DMS53 treated with DMSO at 0.1 percent for 48 hours (cell line): ENCODE measurements around the gene WDR41.
"Not testable (repeated sequence)": the region's sequence is repeated elsewhere in the genome, so short reads cannot be mapped to it uniquely, and the experiment has no call there.

Experiments used
- DNase-seq: peaks from one replicate; lab custom pipeline; 2025; ENCODE audit not compliant: unreplicated experiment; lab: John Stamatoyannopoulos, UW

Gene WDR41, protein sequence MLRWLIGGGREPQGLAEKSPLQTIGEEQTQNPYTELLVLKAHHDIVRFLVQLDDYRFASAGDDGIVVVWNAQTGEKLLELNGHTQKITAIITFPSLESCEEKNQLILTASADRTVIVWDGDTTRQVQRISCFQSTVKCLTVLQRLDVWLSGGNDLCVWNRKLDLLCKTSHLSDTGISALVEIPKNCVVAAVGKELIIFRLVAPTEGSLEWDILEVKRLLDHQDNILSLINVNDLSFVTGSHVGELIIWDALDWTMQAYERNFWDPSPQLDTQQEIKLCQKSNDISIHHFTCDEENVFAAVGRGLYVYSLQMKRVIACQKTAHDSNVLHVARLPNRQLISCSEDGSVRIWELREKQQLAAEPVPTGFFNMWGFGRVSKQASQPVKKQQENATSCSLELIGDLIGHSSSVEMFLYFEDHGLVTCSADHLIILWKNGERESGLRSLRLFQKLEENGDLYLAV

DNA sequence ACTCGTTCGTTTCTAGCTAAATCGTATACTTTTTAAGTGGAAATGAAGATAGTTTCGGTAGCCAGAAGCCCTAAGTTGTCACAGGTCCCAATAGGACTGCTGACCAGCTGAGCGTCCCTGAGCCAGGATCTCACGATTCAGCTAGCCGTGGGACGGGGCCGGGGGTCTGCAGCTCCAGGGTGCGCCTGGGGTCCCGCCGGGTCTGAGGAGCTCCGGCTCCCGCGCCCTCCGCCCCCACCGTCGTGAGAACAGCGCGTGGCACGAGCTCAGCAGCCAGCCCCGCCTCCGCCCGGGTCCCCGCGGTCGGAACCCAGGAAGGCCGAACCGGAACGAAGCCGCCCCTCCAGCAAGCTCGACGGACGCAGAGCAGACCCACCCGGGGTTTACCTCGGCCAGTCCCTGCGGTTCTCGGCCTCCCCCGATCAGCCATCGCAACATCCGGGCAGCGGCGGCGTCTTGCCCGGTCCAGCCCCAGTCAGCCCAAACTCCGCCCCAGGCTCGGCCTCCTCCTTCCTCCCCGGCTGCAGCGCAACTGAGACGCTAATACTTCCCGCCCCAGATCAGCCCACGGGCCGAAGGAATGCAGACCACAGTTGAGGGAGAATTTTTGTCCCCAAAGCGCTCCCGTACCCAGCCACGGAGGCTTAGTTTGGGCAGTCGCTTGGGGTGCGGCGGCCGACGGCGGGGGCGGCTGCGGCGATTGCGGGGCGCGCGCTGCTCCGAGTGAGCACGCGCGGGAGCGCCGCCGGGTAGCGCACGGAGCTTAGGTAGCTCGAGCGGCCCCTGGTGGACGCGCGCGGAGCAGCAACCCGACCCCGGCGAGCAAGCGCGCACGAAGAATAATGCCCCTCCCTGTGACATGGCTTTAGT is at the start of gene WDR41:
Gene WDR41, minus strand, starts transcription at position 534 of the 870 bp plus-strand sequence. Its CDS starts 96 bp downstream, at position 438.
- DNase-seq: peak; percentile 92

DNA sequence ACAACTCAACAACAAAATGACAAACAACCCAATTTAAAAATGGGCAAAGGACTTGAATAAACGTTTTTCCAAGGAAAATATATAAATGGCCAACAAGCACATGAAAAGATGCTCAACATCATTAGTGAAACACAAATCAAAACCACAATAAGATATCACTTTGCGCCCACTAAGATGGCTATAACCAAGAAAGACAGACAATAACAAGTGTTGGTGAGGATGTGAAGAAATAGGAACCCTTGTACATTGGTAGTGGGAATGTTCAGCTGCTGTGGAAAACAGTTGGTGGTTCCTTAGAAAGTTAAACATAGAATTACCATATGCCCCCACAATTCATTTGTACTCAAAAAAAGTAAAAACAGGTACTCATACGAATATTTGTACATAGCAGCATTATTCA is 39.2 kb upstream of the WDR41 start:
- DNase-seq: no peak

DNA sequence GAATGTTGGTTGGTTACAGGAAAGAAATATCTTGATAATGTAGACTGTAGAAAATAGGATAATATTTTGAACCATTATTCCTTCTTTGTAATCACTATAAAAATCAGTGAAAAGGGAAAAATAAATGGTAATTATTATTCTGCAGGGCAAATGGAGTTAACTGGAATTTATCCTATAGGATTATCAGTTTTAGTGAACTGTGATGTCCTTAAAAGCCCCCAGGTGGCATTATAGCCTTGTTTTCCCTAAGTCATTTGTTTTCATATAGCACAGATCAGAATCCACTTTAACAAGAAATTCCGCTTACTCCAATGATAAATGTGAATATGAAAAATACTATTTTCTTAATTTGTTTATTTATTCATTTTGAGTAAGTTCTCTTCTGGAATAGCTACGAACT is 26.2 kb upstream of the WDR41 start:
- peak; percentile 6 for DNase-seq

DNA sequence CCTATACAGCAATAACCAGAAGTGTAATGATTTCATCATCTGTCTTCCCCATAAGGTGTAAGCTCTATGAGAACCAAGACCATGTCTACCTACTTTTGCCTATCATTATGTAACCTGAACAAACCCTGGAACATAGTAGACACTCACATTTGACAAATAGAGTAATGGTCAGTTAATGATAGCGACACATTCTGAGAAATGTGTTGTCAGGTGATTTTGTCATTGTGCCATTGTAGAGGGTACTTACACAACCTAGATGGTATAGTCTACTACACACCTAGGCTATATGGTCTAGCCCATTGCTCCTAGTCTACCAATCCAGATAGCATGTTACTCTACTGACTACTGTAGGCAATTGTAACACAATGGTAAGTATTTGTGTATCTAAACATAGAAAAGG is 22.3 kb upstream of the WDR41 start:
- no peak for DNase-seq

DNA sequence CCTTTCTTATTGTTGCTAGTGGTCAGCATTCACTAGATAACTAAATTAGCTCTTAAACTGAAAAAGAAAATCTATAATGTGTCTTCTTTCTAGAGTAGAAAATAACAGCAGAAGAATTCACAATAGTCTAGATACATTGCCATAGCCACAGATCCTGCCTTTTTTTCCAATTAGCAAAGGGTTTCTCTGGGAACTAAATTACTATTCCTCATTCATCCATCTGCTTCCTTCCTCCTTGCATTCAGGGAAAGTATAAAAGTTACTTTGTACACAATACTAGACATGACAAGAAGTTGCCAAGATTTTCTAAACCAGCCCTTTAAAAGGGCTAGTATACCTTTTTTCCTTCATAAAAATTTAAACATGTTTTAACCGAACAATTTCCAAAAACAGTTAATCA is 21.2 kb upstream of the WDR41 start:
- no peak for DNase-seq

DNA sequence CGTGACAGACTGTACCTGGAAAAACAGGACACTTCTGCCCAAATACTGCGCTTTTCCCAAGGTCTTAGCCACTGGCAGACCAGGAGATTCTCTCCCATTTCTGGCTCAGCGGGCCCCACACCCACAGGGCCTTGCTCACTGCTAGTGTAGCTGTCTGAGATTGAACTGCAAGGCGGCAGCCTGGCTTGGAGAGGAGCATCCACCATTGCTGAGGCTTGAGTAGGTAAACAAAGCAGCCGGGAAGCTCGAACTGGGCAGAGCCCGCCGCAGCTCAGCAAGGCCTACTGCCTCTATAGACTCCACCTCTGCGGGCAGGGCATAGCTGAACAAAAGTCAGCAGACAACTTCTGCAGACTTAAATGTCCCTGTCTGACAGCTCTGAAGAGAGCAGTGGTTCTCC is 9.0 kb upstream of the WDR41 start:
- not testable (repeated sequence) for DNase-seq

DNA sequence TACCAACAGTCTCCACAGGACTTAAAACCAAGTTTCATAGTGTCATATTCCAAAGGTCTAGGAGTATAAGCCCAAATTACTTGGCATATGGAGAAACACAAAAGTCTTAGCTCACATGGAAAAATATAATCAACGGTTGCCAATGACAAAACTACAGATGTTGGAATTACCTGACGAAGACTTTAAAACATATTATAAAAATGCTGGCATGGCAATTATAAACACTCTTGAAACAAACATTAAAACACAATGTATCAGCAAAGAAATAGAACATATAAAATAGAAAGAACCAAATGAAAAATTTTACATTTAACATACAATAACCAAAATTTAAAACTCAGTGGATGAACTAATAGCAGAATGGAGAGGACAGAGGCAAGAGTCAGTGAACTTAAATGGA is 7.9 kb upstream of the WDR41 start:
- DNase-seq: no peak

DNA sequence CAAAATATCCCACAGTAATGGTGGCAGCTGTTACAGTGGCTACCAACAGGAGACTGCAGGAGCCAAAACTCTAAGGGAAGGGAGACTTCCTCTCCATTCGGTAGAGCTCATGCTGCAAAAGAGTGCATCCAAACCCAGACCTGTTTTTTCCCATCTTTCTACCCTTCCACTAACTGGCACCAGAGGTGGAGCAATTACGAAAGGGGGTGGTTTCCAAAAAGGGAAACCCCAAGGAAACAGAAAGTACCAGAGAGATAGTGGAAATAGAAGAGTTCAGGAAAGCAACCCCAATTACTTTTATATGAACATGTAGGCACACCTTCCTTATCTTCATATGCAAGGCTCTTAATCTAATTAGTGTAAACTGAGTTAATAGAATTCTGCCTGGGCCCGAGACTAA is 7.3 kb upstream of the WDR41 start:
- DNase-seq: no peak

DNA sequence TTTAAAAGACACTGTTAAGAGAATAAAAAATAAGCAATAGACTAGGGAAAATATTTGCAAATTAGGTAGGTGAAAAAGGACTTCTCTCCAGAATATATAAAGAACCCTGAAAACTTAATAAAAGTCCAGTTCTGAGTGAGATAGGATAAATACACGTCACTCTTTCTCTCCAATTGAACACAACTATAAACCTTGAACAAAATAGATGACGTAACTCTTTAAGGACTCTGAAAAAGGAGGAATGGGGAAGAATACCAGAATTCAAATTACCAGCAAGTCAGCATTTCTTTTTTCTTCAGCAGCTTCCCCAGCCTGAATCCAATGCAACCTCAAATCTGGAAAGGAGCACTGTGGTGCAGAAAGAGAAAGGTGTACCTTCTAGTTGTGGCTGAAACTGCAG is 6.8 kb upstream of the WDR41 start:
- no peak for DNase-seq

DNA sequence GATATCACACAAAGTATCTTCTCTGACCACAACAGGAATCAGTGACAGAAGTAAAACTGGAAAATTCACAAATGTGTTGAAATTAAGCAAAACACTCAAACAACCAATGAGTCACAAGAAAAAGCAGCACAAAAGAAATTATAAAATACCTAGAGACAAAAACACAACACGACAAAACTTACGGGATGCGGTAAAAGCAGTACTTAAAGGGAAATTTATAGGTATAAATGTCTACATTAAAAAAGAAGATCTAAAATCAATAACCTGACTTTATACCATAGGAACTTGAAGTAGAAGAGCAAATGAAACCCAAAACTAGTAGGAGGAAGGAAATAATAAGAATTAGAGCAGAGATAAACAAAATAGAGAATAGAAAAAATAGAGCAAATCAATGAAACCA is 2.8 kb upstream of the WDR41 start:
- DNase-seq: no peak

DNA sequence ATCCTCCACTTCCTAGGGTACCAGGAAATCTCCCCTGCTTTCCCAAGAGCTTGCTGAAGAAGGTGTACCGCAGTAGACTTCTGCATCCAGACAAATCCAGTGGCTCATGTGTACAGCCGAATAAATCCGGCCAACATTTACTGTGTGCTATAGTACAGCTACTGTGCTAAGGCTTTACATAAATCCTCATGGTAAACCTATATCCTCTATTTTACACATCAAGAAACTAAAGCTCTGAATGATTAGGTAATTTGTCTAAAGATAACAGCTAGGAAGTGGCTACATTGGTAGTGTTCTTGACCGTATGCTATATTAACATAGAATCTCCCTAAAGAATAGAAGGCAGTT is 511 bp upstream of the WDR41 start:
- no peak for DNase-seq

DNA sequence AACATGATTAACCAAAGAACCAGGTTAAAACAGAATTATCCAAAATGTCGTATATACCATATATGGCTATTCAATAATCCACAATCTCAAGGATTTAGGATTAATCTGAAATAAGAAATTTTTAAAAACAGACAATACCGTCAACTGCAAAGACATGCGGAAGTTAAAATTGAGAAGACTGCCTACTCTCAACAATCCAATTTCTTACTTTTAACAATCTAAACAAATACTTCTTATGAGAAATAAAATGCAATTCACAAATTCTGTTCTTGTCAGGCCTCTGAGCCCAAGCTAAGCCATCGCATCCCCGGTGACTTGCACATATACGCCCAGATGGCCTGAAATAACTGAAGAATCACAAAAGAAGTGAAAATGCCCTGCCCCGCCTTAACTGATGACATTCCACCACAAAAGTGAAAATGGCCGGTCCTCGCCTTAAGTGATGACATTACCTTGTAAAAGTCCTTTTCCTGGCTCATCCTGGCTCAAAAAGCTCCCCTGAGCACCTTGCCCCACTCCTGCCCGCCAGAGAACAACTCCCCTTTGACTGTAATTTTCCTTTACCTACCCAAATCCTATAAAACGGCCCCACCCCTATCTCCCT is 1.3 kb downstream of the WDR41 start:
- DNase-seq: not testable (repeated sequence)

DNA sequence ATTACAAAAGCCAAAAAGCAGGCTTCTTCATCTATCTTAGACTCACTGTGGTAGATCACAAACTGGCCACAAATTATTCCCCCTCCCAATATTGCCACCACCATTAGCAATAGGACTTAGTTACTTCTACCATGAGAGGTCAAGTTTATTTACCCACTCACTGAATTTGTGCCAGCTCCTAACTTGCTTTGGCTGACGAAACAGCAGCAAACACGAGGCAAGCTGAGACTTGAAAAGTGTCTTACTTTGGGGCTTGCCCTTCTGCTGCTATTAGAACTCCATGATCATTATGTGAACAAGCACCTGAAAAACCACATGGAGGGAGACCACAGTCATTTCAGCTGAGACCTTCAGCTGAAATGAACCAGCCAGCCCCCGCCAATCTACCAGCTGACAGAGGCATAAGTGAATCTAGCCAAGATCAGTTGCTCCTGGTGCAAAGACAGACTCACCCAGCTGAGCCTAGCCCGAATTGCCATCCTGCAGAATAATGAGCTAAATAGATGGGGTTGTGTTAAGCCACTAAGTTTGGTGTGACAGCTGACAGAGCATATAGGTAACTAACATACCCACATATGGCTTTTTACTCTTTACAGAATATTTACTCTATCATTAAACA is 5.7 kb downstream of the WDR41 start:
- no peak for DNase-seq

DNA sequence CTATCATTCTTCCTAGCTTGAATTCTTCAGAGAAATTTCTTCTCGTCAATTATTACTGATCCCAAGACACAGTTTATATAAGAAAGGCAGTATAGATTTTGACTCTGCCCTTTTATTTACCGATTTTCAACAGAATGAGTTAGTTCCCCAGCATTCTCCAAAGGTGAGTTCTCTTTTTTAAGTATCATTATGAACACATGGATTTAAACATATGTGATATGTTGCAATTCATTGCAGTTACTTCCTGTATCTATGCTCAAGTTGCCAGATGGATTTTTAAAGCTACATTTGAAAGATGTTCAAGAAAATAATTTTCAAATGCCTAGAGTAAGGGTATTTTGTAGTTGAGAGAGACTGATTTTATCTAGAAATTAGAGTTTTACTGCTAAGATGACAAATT is 8.4 kb downstream of the WDR41 start:
- no peak for DNase-seq

DNA sequence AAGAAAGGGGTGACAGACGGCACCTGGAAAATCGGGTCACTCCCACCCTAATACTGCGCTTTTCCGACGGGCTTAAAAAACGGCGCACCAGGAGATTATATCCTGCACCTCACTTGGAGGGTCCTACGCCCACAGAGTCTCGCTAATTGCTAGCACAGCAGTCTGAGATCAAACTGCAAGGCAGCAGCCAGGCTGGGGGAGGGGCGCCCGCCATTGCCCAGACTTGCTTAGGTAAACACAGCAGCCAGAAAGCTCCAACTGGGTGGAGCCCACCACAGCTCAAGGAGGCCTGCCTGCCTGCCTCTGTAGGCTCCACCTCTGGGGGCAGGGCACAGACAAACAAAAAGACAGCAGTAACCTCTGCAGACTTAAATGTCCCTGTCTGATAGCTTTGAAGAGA is 17.1 kb downstream of the WDR41 start:
- not testable (repeated sequence) for DNase-seq

DNA sequence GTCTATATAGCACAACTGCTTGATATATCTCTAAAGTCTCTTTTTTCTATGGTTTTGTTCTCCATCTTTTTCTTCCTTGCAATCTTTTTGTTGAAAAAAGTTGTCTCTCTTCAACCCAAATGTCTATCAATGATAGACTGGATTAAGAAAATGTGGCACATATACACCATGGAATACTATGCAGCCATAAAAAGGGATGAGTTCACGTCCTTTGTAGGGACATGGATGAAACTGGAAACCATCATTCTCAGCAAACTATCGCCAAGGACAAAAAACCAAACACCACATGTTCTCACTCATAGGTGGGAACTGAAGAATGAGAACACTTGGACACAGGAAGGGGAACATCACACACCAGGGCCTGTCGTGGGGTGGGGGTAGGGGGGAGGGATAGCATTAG is 23.2 kb downstream of the WDR41 start:
- DNase-seq: not testable (repeated sequence)

DNA sequence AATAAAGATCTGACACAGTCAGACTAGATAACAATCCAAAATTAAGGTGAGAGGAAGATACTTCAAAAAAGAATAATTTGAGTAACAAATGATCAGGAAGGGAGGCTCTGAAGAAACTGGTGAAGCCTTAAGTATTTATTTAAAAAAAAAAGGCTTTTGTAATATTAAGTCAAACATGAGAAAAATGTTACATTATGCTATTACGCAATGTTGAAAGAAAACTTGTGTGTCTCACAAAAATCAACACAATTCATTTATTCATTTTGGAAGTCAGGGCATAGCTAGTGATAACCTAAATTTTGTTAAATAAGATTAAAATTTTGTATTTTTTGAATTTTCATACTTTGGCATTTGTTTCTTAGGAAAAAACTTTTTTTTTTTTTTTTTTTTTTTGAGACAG is 28.2 kb downstream of the WDR41 start:
- no peak for DNase-seq

DNA sequence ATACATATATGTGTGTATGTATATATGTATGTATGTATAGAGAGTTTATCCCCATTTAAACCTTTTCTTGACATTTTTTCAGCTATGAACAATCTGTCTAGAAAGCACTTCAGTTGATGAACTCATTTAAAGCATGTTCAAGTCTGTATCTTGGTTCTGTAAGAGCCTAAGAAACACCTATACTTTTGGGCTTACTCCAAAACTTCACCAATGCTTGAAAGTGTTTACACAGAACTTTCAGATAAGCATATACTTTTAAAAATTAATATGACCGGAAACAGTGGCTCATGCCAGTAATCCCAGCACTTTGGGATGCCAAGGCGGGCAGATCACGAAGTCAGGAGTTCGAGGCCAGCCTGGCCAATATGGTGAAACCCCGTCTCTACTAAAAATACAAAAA is 30.8 kb downstream of the WDR41 start:
- no peak for DNase-seq

DNA sequence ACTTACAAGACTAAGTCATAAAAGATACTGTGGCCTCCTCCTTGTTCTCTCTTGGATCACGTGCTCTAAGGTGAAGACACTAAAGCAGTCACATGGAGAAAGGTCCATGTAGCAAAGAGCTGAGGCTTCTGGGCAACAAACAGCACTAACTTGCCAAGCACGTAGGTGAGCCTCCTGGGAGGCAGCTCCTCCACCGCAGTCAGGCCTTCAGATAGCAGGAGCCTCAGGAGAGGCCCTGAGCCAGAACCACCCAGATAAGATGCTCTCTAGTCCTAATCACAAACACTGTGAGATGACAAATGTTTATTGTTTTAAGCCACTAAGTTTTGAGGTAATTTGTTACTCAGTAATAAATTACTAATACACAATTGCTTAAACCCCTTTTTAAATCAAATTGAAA is 38.0 kb downstream of the WDR41 start:
- DNase-seq: no peak

DNA sequence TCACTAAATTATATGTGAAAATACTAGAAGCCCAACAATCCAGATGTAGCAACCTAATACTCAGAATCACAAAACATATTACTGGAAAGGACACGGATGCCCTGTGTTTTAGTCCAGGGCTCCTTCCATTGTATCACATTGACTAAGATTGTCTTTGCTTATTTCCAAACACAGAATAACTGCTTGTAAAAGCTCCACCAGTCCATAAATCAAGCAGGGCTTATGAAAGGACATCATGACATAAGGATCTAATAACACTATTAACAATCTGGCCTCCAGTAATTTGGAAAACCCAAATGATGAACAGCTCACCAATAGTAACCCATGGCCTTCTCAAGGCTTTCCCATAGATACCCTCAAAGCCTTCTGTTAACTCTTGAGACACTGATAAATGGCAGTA is 39.8 kb downstream of the WDR41 start:
- no peak for DNase-seq

DNA sequence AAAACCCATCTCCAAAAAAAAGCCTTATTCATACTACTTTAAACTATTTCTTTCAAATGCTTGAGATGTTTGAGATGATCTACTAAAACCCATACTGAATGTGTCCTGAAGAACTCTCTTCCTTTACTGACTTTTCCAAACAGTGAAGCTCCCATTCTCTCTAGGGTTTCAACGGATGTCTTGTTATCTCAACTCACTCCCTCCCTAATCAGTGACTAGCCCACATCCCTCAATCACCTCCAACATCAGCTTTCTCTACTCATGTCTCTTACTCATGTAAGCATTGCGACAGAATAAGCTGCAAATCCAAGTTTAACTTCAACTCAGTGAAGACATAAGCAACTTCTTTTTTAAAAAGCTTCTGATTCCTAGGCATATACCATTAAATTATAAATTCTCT is 42.1 kb downstream of the WDR41 start:
- DNase-seq: no peak
